HepG2 (cell line): Measurements from ENCODE around the gene TSPYL4. TPM values are rescaled to one million over a fixed set of nuclear protein-coding genes. Genes with fewer than 3 reads are reported as not detected.

Experiments used
- ATF2 ChIP-seq: sonication (generic); formaldehyde crosslinking; IDR thresholded peaks from 2 replicates; pipeline ENCODE4 v1.4.0; 2020; ENCODE audit warnings: missing genetic modification reagents
- MEIS2 ChIP-seq: sonication (generic); formaldehyde crosslinking; IDR thresholded peaks from 2 replicates; pipeline ENCODE4 v1.9.0; 2021; ENCODE audit warnings: mild to moderate bottlenecking, missing genetic modification reagents
- PRDM15 ChIP-seq: sonication (generic); formaldehyde crosslinking; IDR thresholded peaks from 2 replicates; pipeline ENCODE4 v1.4.0; 2020; ENCODE audit warnings: missing genetic modification reagents
- TBP ChIP-seq: sonication (generic); formaldehyde crosslinking; IDR thresholded peaks from 2 replicates; pipeline ENCODE4 v1.5.0; 2020; ENCODE audit warnings: missing genetic modification reagents
- ZMYM3 ChIP-seq: sonication (generic); formaldehyde crosslinking; IDR thresholded peaks from 2 replicates; pipeline ENCODE4 v1.5.1; 2020; ENCODE audit warnings: mild to moderate bottlenecking, missing genetic modification reagents
- ZNF180 ChIP-seq: sonication (generic); formaldehyde crosslinking; IDR thresholded peaks from 2 replicates; pipeline ENCODE4 v1.4.0; 2020; ENCODE audit warnings: low read depth, missing genetic modification reagents, borderline replicate concordance
- ZNF501 ChIP-seq: sonication (generic); formaldehyde crosslinking; IDR thresholded peaks from 2 replicates; pipeline ENCODE4 v1.5.1; 2020; ENCODE audit warnings: mild to moderate bottlenecking, moderate library complexity, missing genetic modification reagents
- ZNF557 ChIP-seq: sonication (generic); formaldehyde crosslinking; IDR thresholded peaks from 2 replicates; pipeline ENCODE4 v1.4.0; 2020; ENCODE audit warnings: missing genetic modification reagents
- ZNF724P ChIP-seq: sonication (generic); formaldehyde crosslinking; IDR thresholded peaks from 2 replicates; pipeline ENCODE4 v1.8.0; 2022; ENCODE audit warnings: missing genetic modification reagents, borderline replicate concordance
- ZSCAN25 ChIP-seq: sonication (generic); formaldehyde crosslinking; IDR thresholded peaks from 2 replicates; pipeline ENCODE4 v1.8.0; 2022; ENCODE audit warnings: mild to moderate bottlenecking, missing genetic modification reagents
- polyA plus RNA-seq, 8 experiments: library from polyadenylated mRNA; depleted of rRNA in 3 of 8; stranded (reverse) in 7 of 8; unstranded in 1 of 8; fragments of >200 nt; fragmentation: Illumina TruSeq in 4 of 8; extraction: Trizol in 4 of 8; gene quantifications; 2 replicates each; pipeline versions ENCODE4 v1.2.1 to v1.2.3, GENCODE V29; 2011 to 2016; ENCODE audit warnings: low read depth in 4 of 8, missing spikeins in 1 of 8, mixed read lengths in 1 of 8; ENCODE audit not compliant: insufficient read depth in 1 of 8
- total RNA-seq, 5 experiments: library from RNA; depleted of rRNA; stranded (reverse); fragments of >200 nt; fragmentation: Illumina TruSeq; extraction: Trizol; gene quantifications; 2 replicates each; pipeline ENCODE4 v1.2.3, GENCODE V29; 2016; ENCODE audit warnings: low read depth in 1 of 5
- TF ChIP-seq, protein P1 (sequence below): sonication (generic); formaldehyde crosslinking; IDR thresholded peaks from 2 replicates; pipeline ENCODE4 v1.4.0; 2020; ENCODE audit warnings: missing genetic modification reagents
- TF ChIP-seq, protein P2 (sequence below), 2 experiments: sonication (generic) in 1 of 2; formaldehyde crosslinking in 1 of 2; IDR thresholded peaks; 2 replicates each; pipeline versions ENCODE4 v1.4.0 to v1.6.1; 2016 to 2020; ENCODE audit warnings: borderline replicate concordance in 1 of 2, low read depth in 1 of 2, mild to moderate bottlenecking in 1 of 2, missing genetic modification reagents in 1 of 2
- TF ChIP-seq, protein P3 (sequence below): fragments of 450-650 bp; IDR thresholded peaks from 2 replicates; pipeline ENCODE4 v1.6.1; 2017
- TF ChIP-seq, protein P4 (sequence below): sonication (generic); formaldehyde crosslinking; IDR thresholded peaks from 2 replicates; pipeline ENCODE4 v1.4.0; 2020; ENCODE audit warnings: mild to moderate bottlenecking, missing genetic modification reagents

Gene TSPYL4
- total and polyA plus RNA-seq, 2 of the 13 experiments (the other 11 are each of a cell fraction or from before 2014, with no cell fraction given) = 18.0 to 19.7 TPM

- TF ChIP-seq, protein P1, sequence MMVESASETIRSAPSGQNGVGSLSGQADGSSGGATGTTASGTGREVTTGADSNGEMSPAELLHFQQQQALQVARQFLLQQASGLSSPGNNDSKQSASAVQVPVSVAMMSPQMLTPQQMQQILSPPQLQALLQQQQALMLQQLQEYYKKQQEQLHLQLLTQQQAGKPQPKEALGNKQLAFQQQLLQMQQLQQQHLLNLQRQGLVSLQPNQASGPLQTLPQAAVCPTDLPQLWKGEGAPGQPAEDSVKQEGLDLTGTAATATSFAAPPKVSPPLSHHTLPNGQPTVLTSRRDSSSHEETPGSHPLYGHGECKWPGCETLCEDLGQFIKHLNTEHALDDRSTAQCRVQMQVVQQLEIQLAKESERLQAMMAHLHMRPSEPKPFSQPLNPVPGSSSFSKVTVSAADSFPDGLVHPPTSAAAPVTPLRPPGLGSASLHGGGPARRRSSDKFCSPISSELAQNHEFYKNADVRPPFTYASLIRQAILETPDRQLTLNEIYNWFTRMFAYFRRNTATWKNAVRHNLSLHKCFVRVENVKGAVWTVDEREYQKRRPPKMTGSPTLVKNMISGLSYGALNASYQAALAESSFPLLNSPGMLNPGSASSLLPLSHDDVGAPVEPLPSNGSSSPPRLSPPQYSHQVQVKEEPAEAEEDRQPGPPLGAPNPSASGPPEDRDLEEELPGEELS (CRISPR knock-in tag) = peak; percentile 60; the same call in 1 of the 2 replicates
- no peak for TF ChIP-seq ZMYM3 (CRISPR knock-in tag)
- TF ChIP-seq, protein P2, sequence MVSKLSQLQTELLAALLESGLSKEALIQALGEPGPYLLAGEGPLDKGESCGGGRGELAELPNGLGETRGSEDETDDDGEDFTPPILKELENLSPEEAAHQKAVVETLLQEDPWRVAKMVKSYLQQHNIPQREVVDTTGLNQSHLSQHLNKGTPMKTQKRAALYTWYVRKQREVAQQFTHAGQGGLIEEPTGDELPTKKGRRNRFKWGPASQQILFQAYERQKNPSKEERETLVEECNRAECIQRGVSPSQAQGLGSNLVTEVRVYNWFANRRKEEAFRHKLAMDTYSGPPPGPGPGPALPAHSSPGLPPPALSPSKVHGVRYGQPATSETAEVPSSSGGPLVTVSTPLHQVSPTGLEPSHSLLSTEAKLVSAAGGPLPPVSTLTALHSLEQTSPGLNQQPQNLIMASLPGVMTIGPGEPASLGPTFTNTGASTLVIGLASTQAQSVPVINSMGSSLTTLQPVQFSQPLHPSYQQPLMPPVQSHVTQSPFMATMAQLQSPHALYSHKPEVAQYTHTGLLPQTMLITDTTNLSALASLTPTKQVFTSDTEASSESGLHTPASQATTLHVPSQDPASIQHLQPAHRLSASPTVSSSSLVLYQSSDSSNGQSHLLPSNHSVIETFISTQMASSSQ (IDR thresholded peaks at IDR 0.05; ENCODE audit: low read depth) = no peak
- TF ChIP-seq, protein P2 (CRISPR knock-in tag; IDR thresholded peaks at IDR 0.05; ENCODE audit: borderline replicate concordance) = peak; percentile 50; the same call in 1 of the 2 replicates
- TF ChIP-seq ZNF180 = 0 out of 2 replicates have a peak, but pooled peaks have one; percentile 22
- no peak for TF ChIP-seq TBP (CRISPR knock-in tag)
- TF ChIP-seq PRDM15 (CRISPR knock-in tag) = no peak
- no peak for TF ChIP-seq ZNF724P (CRISPR knock-in tag)
- TF ChIP-seq, protein P3, sequence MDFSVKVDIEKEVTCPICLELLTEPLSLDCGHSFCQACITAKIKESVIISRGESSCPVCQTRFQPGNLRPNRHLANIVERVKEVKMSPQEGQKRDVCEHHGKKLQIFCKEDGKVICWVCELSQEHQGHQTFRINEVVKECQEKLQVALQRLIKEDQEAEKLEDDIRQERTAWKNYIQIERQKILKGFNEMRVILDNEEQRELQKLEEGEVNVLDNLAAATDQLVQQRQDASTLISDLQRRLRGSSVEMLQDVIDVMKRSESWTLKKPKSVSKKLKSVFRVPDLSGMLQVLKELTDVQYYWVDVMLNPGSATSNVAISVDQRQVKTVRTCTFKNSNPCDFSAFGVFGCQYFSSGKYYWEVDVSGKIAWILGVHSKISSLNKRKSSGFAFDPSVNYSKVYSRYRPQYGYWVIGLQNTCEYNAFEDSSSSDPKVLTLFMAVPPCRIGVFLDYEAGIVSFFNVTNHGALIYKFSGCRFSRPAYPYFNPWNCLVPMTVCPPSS = no peak
- peak; percentile 90 for TF ChIP-seq ZNF501
- no peak for TF ChIP-seq ATF2 (CRISPR knock-in tag)
- peak; percentile 74; the same call in 1 of the 2 replicates for TF ChIP-seq ZSCAN25 (CRISPR knock-in tag)
- TF ChIP-seq, protein P4, sequence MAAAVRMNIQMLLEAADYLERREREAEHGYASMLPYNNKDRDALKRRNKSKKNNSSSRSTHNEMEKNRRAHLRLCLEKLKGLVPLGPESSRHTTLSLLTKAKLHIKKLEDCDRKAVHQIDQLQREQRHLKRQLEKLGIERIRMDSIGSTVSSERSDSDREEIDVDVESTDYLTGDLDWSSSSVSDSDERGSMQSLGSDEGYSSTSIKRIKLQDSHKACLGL (CRISPR knock-in tag) = peak; percentile 67
- peak; percentile 51; the same call in 1 of the 2 replicates for TF ChIP-seq MEIS2 (CRISPR knock-in tag)
- TF ChIP-seq ZNF557 (CRISPR knock-in tag) = no peak
Observed at GRCh38 chr6:116253505-116254296, at the start of gene TSPYL4 (continued).
